OCI-LY7 (cell line): Measurements from ENCODE around the gene GPR78.

Experiments
- EZH2phosphoT487 ChIP-seq: fragments of 200-600 bp; sonication (generic); IDR thresholded peaks from 2 replicates; pipeline ENCODE4 v1.6.1; 2018; ENCODE audit warnings: low read depth, borderline replicate concordance, mild to moderate bottlenecking, mixed run types, antibody characterized with exemption, low read length, moderate library complexity, mixed read lengths
- TF ChIP-seq, protein P1 (sequence below): fragments of 200-600 bp; sonication (generic); conservative IDR thresholded peaks from 2 replicates; pipeline ENCODE4 v1.5.1; 2014; ENCODE audit warnings: mild to moderate bottlenecking, antibody characterized with exemption, low read length, moderate library complexity, mixed read lengths

DNA sequence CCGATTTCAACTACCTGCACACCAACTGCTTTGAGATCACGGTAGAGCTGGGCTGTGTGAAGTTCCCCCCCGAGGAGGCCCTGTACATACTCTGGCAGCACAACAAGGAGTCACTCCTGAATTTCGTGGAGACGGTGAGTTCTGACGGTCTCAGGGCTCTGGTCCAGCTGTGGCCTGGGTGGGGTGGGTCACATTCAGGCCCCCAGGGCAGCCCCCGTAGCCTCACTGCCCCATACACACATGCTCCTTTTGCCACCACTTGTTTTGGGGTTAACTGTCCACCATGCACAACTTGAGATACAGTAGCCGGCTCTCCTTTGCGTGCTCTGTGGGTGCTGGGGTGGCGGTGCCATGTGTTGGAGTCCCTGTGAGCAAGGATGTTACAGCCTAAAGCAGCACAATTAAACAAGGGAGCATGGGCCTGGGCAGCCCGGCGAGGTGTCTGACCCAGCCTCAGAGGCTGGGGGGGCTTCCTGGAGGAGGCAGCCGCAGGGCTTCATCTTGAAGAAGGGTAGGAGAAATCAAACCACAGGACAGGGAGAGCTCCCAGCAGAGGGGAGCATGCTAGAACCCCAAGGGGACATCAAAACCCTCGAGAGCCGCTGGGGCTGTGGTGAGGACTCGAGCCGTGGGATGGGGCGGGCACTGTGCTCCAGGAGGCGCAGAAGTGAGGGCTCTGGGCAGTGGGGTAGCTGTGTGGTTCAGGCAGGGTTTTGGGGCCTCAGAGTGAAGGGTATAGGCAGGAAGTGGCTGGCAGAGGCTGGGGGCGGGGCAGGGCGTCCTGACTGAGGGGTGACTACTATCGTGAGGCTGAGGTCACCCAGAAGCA lies 34.4 kb downstream of the GPR78 start:
- TF ChIP-seq, protein P1, sequence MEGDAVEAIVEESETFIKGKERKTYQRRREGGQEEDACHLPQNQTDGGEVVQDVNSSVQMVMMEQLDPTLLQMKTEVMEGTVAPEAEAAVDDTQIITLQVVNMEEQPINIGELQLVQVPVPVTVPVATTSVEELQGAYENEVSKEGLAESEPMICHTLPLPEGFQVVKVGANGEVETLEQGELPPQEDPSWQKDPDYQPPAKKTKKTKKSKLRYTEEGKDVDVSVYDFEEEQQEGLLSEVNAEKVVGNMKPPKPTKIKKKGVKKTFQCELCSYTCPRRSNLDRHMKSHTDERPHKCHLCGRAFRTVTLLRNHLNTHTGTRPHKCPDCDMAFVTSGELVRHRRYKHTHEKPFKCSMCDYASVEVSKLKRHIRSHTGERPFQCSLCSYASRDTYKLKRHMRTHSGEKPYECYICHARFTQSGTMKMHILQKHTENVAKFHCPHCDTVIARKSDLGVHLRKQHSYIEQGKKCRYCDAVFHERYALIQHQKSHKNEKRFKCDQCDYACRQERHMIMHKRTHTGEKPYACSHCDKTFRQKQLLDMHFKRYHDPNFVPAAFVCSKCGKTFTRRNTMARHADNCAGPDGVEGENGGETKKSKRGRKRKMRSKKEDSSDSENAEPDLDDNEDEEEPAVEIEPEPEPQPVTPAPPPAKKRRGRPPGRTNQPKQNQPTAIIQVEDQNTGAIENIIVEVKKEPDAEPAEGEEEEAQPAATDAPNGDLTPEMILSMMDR: no peak
- no peak for TF ChIP-seq EZH2phosphoT487
